Fibroblast of lung (primary cell): ENCODE results near the gene RERE. TPM values are rescaled to one million over a fixed set of nuclear protein-coding genes. Genes with fewer than 3 reads are reported as not detected.
A peak's percentile ranks its signal among the peaks of the same experiment; 100 is the strongest.

Source experiments
- DNase-seq, 2 donors: peaks; one replicate each; pipeline versions ENCODE4 v3.0.0 to v3.0.0-alpha.2; 2010; ENCODE audit warnings: low read depth in 2 of 2
- H2AFZ ChIP-seq: 2 replicates; pipeline ENCODE4 v1.5.1; 2012; ENCODE audit warnings: low read length, control low read depth, inconsistent platforms
- H3K27ac ChIP-seq: 2 replicates; pipeline ENCODE4 v1.5.1; 2011; ENCODE audit warnings: low read length, control low read depth; ENCODE audit not compliant: insufficient read depth
- H3K27me3 ChIP-seq: 2 replicates; pipeline ENCODE4 v1.5.1; 2011; ENCODE audit warnings: mild to moderate bottlenecking, low read length; ENCODE audit not compliant: control insufficient read depth, insufficient read depth
- H3K36me3 ChIP-seq: 2 replicates; pipeline ENCODE4 v1.5.1; 2011; ENCODE audit warnings: low read length; ENCODE audit not compliant: control insufficient read depth, insufficient read depth
- H3K4me1 ChIP-seq: 2 replicates; pipeline ENCODE4 v1.5.1; 2011; ENCODE audit warnings: low read length; ENCODE audit not compliant: control insufficient read depth, insufficient read depth; ENCODE audit errors: extremely low read depth
- H3K4me2 ChIP-seq: 2 replicates; pipeline ENCODE4 v1.5.1; 2011; ENCODE audit warnings: low read length, control low read depth; ENCODE audit not compliant: insufficient read depth; ENCODE audit errors: extremely low read depth
- H3K4me3 ChIP-seq, 4 experiments: fragments of 200-600 bp in 1 of 4; sonication (generic) in 1 of 4; replicated peaks in 1 of 4; 2 replicates each; pipeline ENCODE4 v1.5.1; 2011 to 2016; ENCODE audit warnings: low read length in 4 of 4, low read depth in 3 of 4, mild to moderate bottlenecking in 3 of 4, control low read depth in 2 of 4, inconsistent platforms in 1 of 4, mixed read lengths in 1 of 4; ENCODE audit not compliant: insufficient read depth in 1 of 4; ENCODE audit errors: control extremely low read depth in 1 of 4
- H3K79me2 ChIP-seq: 2 replicates; pipeline ENCODE4 v1.5.1; 2012; ENCODE audit warnings: mild to moderate bottlenecking, low read length, inconsistent platforms; ENCODE audit not compliant: control insufficient read depth, insufficient read depth
- H3K9ac ChIP-seq: 2 replicates; pipeline ENCODE4 v1.5.1; 2011; ENCODE audit warnings: mild to moderate bottlenecking, low read length, control low read depth; ENCODE audit not compliant: insufficient read depth
- H3K9me3 ChIP-seq: 2 replicates; pipeline ENCODE4 v1.5.1; 2012; ENCODE audit warnings: low read depth, low read length; ENCODE audit not compliant: control insufficient read depth, insufficient read depth
- H4K20me1 ChIP-seq: 2 replicates; pipeline ENCODE4 v1.5.1; 2011; ENCODE audit warnings: low read length; ENCODE audit not compliant: control insufficient read depth, insufficient read depth; ENCODE audit errors: extremely low read depth
- CTCF ChIP-seq, 2 donors: IDR thresholded peaks in 1 of 2; conservative IDR thresholded peaks in 1 of 2; 1 replicate in 1 of 2; 2 replicates in 1 of 2; pipeline ENCODE4 v1.5.1; 2011 to 2012; ENCODE audit warnings: low read length in 2 of 2, control low read depth in 1 of 2, inconsistent platforms in 1 of 2, low read depth in 1 of 2, mild to moderate bottlenecking in 1 of 2
- EZH2 ChIP-seq: IDR thresholded peaks from 2 replicates; pipeline ENCODE4 v1.5.1; 2012; ENCODE audit warnings: low read length, control low read depth, mild to moderate bottlenecking; ENCODE audit errors: missing control alignments
- polyA plus RNA-seq, 2 donors: library from polyadenylated mRNA; depleted of rRNA in 1 of 2; stranded (reverse) in 1 of 2; unstranded in 1 of 2; fragments of >200 nt; gene quantifications; 2 replicates each; pipeline ENCODE4 v1.2.1, GENCODE V29; 2011 to 2012; ENCODE audit warnings: missing spikeins in 1 of 2
- total RNA-seq: library from RNA; depleted of rRNA; stranded (reverse); fragments of >200 nt; gene quantifications from 2 replicates; pipeline ENCODE4 v1.2.1, GENCODE V29; 2014

The RERE gene
- total and polyA plus RNA-seq, 2 donors (not counting 1 experiment from before 2014, with no cell fraction given) = 3.7 to 51.0 TPM

- no peak overlapping the region for H3K4me2 ChIP-seq
- H3K9me3 ChIP-seq = no peaks in the 10 kb centered on the region
- no peaks in the 10 kb centered on the region for H3K4me1 ChIP-seq
- no peak overlapping the region for H3K4me3 ChIP-seq
- H3K27me3 ChIP-seq = no peaks in the 10 kb centered on the region
- no peak overlapping the region for H3K27ac ChIP-seq
- no peak for TF ChIP-seq EZH2
- no peak for TF ChIP-seq CTCF (conservative IDR thresholded peaks at IDR 0.05 in 1 of 2, IDR thresholded peaks at IDR 0.05 in 1 of 2; ENCODE audit: low read depth in 1 of 2, low read length in 2 of 2)
- no peaks in the 10 kb centered on the region for H3K36me3 ChIP-seq
- H4K20me1 ChIP-seq = no peaks in the 10 kb centered on the region
- H2AFZ ChIP-seq = no peak overlapping the region
- H3K79me2 ChIP-seq = no peaks in the 10 kb centered on the region
- no peak overlapping the region for H3K9ac ChIP-seq
- DNase-seq = no peak
Measured at GRCh38 chr1:8747879-8748825, 69.3 kb downstream of the RERE start.

DNA sequence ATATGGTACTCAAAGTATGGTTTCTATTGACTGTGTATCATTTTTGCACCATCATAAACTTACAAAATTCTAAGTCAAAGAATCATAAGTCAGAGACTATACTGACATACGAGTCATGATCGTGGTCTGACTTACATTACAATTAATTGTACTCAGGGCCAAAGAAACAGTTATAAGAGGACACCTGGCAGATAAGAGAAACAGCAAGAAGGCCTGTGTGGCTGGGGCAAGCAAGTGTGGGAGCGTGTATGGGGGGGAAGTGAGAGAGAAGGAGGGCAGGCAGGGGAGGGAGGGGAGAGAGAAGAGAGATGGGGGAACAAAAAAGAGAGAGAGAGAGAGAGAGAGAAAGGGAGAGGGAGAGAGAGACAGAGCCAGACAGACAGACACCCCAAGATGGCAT lies 70.9 kb downstream of the RERE start:
- no peaks in the 10 kb centered on the region for H3K79me2 ChIP-seq

More for the DNA sequence above, 70.9 kb downstream of the RERE start:
- DNase-seq = peak in 1 of 2 donors; percentile 48
- H3K4me3 ChIP-seq = no peak overlapping the region
- H3K9ac ChIP-seq = no peak overlapping the region
- no peak overlapping the region for H2AFZ ChIP-seq
- no peaks in the 10 kb centered on the region for H4K20me1 ChIP-seq
- no peaks in the 10 kb centered on the region for H3K27me3 ChIP-seq
- no peaks in the 10 kb centered on the region for H3K9me3 ChIP-seq
- no peak overlapping the region for H3K4me2 ChIP-seq
- H3K4me1 ChIP-seq = no peaks in the 10 kb centered on the region
- no peaks in the 10 kb centered on the region for H3K36me3 ChIP-seq
- no peak overlapping the region for H3K27ac ChIP-seq
- TF ChIP-seq EZH2 (no peak), CTCF (conservative IDR thresholded peaks at IDR 0.05 in 1 of 2, IDR thresholded peaks at IDR 0.05 in 1 of 2; ENCODE audit: low read depth in 1 of 2, low read length in 2 of 2) (no peak)
